NCI-H345 (cell line): ENCODE measurements around the gene RPS17.

ENCODE experiments used
- DNase-seq: peaks from one replicate; lab custom pipeline; 2025; lab: John Stamatoyannopoulos, UW

The RPS17 gene

GRCh38 chr15:82540055-82540983, at the start of gene RPS17:
Gene RPS17, minus strand, starts transcription at chr15:82540457. Its CDS starts 29 bp downstream, at chr15:82540428.
- no peak for DNase-seq

GRCh38 chr15:82587805-82588204, 47.5 kb upstream of the RPS17 start:
- DNase-seq: no peak

DNA sequence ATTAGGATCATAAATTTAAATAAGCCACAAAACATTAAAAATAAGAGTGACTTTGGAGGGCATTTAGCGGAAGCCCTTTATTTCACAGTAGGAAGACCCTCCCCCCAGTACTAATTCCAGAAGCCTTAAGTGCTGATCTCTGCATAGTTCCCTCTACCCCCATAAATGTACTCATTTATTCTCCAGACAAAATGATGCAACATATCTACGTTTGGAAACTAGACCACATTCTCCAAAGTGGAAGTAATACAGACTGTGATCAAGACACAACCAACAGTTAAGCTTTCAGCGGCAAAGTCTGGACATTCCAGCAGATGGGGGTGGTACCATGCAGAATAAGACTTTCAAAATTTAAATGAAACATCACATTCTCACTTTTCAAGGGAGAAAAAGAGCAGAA, 44.8 kb upstream of the RPS17 start:
- no peak for DNase-seq

- no peak for DNase-seq
Measured at GRCh38 chr15:82580713-82581112, 40.5 kb upstream of the RPS17 start.

DNA sequence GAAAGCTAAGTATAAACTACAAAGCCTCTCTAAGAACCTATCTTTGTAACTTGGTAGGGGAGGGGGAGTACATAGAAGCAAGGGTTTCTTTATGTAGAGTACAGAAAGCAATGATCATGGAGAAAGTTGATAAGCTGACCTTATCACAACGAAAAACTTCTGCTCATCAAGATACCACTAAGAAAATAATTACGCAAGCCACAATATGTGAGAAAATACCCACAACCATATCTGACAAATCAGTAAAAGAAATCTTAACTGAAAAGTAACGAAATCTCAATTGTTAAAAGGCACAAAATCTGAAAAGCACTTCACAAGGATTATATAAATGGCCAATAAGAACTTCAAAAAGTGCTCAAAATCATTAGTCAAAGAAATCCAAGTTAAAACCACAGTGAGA, 35.1 kb upstream of the RPS17 start:
- DNase-seq: no peak

DNA sequence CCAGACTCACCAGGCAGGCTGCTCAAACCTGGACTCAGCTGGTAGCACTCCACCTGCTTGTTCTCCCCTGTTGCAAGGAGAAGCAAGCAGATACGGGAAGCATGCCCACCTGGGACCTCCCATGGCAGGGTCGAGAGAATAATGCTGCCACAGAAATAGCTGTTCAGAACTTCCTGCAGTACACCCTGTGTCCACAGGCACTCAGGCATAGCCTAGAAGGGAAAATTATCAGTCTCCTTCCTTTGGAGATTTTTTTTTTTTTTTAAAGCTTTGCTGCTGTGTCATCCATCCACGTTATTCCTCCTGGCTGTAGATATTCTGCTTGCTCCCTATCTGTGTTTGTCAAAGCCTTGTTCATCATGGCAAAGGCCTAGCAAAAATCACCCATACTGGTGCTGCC, 32.7 kb upstream of the RPS17 start:
- DNase-seq: no peak

DNA sequence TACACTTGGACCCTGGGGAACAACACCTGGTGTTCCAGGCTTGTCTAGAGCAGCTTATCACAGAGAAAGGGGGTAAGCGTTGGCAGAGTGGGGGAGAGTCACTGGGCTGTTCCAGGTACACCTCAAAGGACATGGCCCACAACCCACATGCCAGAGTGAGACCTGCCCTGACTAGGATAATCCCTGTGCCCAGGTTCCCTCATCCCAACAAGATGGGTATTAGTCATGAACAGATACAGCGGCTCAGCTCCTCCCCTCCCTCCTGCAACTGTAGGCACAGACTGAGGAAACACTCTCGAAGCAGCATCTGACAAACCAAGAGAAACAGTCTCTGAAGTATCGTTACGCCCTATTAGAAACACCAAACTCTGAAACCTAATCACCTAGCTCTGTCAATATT, 32.1 kb upstream of the RPS17 start:
- DNase-seq: peak; percentile 5

- peak; percentile 53 for DNase-seq
Measured at GRCh38 chr15:82571722-82572222, 31.5 kb upstream of the RPS17 start.

GRCh38 chr15:82570721-82571508, 30.7 kb upstream of the RPS17 start:
- no peak for DNase-seq

DNA sequence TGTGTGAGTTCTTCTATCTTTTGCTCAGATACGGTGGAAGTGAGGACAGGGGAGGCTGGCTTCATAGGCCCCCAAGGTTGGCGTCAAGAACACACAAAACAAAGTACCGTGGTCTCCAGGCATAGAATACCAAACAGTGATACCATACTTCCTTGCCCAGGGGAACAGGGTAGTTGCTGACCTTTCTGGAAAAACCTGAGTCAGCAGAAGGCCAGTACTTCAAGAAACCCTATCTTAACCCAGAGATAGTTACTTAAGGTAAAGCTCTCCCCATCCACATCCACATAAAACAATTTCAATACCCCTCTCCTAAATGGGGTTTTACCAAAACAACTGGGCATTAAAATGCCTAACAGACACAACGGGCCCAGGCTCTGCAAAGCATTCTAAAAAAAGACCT, 29.6 kb upstream of the RPS17 start:
- DNase-seq: no peak

DNA sequence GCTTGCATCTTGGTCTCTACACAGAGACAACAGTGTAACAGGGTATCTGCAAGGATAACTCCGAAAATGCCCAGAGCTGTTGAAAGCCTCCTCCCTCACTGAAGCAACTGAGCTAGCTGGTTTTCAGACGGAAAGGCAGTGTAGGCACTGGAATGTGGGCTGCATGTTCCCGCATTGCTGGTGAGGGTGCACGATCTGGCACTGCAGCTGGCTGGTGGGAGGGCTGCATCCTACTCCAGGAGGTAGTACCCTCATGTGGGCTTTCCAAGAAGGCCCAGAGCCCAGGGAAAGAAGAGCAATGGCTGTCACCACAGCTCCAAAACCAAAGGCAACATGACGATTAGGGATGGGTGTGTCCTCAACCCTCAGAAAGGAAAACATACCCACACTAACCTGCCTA, 28.7 kb upstream of the RPS17 start:
- no peak for DNase-seq

DNA sequence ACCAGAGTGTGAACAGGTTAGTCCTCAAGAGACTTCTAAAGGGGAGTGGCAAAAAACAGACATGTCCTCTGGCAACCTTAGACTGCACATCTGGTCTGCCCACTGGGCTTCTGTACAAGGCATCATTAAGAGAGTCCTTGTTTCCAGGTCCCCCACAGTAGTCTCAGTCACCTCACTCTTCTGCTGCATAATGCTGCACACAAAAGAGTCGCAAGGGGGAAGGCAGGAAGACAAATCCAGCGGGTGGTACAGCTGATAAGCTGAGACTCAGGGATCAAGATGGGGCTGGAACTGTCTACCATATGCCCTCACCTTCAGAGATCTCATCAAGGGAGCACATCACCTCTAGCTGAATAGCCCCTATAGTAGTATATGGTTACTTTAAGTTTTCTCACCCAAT, 27.4 kb upstream of the RPS17 start:
- no peak for DNase-seq

DNA sequence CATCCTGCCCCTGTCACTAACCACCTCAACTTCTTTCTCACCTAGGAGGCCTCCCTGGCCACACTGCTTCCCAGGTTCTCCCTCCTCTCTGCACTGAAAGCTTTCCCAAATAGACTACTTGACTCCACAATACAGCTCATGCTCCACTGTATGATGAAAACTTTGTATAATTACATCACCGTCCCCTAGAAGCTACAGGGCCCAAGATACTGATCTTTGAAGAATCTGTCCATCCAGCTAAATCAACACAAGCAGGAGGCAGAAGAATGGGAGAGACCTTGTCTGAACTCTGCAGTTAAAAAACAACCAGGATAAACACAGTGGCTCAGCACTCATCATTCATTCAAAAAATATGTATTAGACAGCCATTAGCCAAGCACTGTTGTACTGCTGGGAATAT, 26.4 kb upstream of the RPS17 start:
- no peak for DNase-seq

DNA sequence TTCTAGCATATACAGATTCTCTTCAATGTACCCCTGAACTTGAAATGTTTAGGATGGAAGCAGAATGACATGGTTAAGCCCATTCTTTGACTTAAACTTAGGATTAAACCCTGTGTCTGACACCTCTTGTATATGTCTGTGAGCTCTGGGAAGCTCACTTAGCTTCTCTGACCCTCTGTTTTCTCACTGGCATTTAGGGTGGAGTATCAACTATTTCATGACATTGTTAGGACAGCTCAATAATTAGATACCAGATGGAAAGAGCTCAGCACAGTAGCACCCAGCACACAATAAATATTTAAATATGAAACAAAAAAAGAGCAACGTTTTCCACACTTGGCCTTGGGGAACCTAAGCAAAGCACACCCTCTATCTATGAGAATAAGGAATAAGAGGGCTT, 18.2 kb upstream of the RPS17 start:
- DNase-seq: no peak

GRCh38 chr15:82556315-82557035, 16.2 kb upstream of the RPS17 start:
- DNase-seq: no peak

GRCh38 chr15:82554849-82555248, 14.6 kb upstream of the RPS17 start:
- no peak for DNase-seq

DNA sequence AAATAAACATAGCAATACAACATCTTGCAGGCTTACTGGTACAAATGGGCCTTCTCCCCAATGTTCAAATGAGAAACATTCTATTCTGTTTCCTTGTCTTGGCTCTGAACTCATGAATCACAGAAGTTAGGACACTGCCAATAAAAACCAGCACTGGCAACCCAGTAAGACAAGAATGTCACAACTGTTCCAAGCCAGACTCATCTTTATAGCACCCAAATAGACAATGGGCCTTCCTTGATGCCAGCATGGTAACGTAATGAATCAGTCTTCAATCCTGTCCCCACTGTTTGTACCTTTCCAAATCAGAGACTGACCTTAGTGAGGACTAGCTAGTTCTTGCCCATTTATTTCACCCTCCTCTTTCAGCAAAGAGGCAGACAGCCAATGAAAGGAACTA, 14.1 kb upstream of the RPS17 start:
- DNase-seq: no peak

DNA sequence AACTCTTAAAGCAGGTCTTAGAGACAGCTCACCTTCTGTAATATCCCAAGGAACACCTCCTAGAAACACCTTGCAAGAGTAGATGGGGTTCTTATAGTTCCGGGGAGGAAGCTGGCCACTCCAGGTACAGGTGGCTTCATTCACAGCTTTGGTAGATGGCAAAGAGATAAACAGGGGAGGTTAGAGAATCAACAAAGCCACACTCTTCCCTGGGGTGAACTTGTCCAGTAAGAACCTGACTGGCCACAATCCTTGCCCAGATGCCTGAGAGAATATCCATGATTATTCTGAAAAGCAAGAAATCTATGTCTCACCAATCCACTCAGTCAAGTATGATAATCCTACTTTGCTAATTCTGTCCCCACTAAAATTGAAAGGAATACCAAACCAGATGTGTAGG, 13.6 kb upstream of the RPS17 start:
- DNase-seq: no peak

DNA sequence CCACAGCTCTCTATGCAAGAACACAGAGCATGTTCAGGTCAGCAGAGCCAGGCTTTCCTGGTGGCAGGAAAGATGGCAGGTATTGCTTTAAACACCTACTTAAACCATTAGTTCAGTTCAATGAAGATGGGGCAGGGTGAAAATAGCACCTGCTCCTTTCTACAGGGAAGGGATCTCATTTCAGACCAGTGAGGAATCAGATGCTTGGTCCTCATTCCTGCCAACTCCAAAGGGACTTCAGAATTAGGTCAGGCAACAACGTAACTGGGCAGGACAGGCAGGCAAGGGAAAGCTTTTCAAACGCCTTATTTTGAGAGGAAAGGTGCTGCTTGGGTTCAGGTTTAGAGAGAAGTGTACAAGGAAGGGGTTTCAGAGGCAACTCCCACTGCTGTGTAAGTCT, 12.6 kb upstream of the RPS17 start:
- no peak for DNase-seq

GRCh38 chr15:82551646-82552247, 11.5 kb upstream of the RPS17 start:
- no peak for DNase-seq

- DNase-seq: no peak
Measured at GRCh38 chr15:82549199-82549665, 9.0 kb upstream of the RPS17 start.

GRCh38 chr15:82548700-82549099, 8.4 kb upstream of the RPS17 start:
- DNase-seq: no peak
